Chondrocyte (in vitro differentiated cells): ENCODE measurements around the gene ZCCHC7. TPM values are rescaled to one million over a fixed set of nuclear protein-coding genes. Genes with fewer than 3 reads are reported as not detected.

Source experiments
- DNase-seq: peaks from one replicate; pipeline ENCODE4 v3.0.0; 2021; ENCODE audit warnings: mixed read lengths, low spot score
- H3K27ac Mint-ChIP-seq: one replicate; pipeline ENCODE4 v1.8.0; 2021; ENCODE audit warnings: mild to moderate bottlenecking, moderate library complexity, mixed read lengths; ENCODE audit not compliant: unreplicated experiment
- H3K27me3 Mint-ChIP-seq: 2 replicates; pipeline ENCODE4 v1.8.0; 2021; ENCODE audit warnings: low read depth, mixed read lengths
- H3K36me3 Mint-ChIP-seq: 2 replicates; pipeline ENCODE4 v1.8.0; 2021; ENCODE audit warnings: low read depth, mixed read lengths
- H3K4me1 Mint-ChIP-seq: 2 replicates; pipeline ENCODE4 v1.8.0; 2021; ENCODE audit warnings: low read depth, mild to moderate bottlenecking, mixed read lengths
- H3K4me3 Mint-ChIP-seq: one replicate; pipeline ENCODE4 v1.8.0; 2021; ENCODE audit warnings: mild to moderate bottlenecking, moderate library complexity, mixed read lengths; ENCODE audit not compliant: unreplicated experiment
- H3K9me3 Mint-ChIP-seq: 2 replicates; pipeline ENCODE4 v1.8.0; 2021; ENCODE audit warnings: low read depth, mixed read lengths
- total RNA-seq: library from RNA; stranded (reverse); gene quantifications from 3 replicates; pipeline ENCODE4 v1.2.1, GENCODE V29; 2021
- TF ChIP-seq, protein P1 (sequence below): fragments of 200-600 bp; sonication (generic); IDR thresholded peaks from 2 replicates; pipeline ENCODE4 v1.5.0; 2021; ENCODE audit warnings: antibody characterized with exemption, mild to moderate bottlenecking, moderate library complexity

The ZCCHC7 gene
- total RNA-seq, 1 donor from 2014 or later = 22.5 TPM

DNA sequence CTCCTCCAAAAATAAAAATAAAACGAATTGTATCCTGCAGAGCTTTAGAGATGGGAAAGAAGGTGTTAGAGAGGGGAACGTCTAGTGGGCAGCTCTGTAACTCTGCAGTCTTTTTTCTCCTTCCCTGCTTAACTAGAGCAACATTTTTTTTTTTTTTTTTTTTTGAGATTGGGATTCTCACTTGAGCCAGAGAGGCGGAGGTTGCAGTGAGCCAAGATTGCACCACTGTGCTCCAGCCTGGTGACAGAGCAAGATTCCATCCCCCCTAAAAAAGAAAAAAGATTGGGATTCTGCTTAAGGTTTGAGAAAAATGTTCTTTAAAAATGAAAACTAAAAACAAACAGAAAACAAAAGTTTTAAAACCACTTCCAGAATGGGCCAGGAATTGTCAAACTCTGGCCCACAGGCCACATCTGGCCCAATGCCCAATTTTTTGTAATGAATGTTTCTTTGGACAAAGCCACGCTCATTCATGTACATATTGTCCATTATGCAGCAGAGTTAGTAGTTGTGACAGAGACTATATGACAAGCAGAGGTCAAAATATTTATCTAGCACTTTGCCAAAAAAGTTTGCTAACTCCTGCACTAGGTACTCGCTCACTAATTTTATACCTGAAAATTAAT lies 98.5 kb downstream of the ZCCHC7 start:
- DNase-seq = no peak
- peaks cover 28% of the 10 kb centered on the region for H3K4me1 Mint-ChIP-seq
- H3K36me3 Mint-ChIP-seq = no peaks in the 10 kb centered on the region
- no peaks in the 10 kb centered on the region for H3K9me3 Mint-ChIP-seq
- no peaks in the 10 kb centered on the region for H3K27me3 Mint-ChIP-seq
- TF ChIP-seq, protein P1, sequence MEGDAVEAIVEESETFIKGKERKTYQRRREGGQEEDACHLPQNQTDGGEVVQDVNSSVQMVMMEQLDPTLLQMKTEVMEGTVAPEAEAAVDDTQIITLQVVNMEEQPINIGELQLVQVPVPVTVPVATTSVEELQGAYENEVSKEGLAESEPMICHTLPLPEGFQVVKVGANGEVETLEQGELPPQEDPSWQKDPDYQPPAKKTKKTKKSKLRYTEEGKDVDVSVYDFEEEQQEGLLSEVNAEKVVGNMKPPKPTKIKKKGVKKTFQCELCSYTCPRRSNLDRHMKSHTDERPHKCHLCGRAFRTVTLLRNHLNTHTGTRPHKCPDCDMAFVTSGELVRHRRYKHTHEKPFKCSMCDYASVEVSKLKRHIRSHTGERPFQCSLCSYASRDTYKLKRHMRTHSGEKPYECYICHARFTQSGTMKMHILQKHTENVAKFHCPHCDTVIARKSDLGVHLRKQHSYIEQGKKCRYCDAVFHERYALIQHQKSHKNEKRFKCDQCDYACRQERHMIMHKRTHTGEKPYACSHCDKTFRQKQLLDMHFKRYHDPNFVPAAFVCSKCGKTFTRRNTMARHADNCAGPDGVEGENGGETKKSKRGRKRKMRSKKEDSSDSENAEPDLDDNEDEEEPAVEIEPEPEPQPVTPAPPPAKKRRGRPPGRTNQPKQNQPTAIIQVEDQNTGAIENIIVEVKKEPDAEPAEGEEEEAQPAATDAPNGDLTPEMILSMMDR = no peak
- H3K27ac Mint-ChIP-seq = no peak overlapping the region
- H3K4me3 Mint-ChIP-seq = no peak overlapping the region

DNA sequence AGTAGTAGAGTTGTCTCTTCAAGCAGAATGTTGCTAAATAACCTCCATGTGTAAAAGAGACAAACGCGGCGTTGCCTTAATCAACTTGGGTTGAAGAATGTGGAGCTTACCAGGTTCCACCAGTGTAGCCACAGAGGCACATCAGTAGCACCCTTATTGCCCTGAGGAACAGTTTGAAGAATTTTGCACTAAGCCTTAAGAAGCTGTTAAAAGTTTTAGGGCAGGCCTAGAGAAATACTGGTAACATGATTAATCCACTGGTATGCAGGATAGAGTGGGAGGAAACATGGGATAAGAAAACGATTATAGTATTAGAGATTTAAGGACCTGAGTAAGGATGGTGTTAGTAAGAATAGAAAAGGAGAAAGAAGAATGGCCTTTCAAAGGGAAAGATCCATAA lies 100.6 kb downstream of the ZCCHC7 start:
- Mint-ChIP-seq H3K36me3 (no peaks in the 10 kb centered on the region), H3K27me3 (no peaks in the 10 kb centered on the region), H3K9me3 (no peaks in the 10 kb centered on the region), H3K4me3 (no peak overlapping the region), H3K27ac (peak overlapping the region; percentile 9), H3K4me1 (peaks cover 26% of the 10 kb centered on the region)
- no peak for DNase-seq
- TF ChIP-seq, protein P1 = no peak

DNA sequence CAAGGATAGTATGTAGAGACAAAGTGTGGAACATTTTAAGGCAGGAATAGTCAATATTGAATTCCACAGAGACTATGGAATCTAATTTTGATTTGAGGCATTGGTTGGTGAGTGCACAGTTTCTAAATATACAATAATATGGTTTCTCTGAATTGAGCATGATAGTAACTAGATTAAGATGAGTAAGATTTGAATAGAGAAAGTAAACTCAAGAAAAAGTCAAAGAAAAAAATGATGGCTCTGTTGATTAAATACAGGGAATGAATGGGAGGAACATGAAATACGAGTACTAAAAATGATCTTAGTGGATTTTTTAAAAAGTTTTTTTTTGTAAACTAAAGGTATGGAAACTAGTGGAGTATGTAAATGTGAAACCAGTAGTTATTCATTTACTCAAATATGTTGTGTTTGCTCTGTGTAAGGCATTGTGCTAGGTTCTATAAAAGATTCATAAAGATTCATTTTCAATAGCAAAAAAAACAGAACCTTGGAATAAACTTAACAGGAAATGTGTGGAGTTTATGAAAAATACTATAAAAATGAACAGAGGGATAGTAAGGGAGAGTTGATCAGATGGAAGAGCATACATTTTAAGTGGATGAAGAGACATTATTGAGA lies 101.2 kb downstream of the ZCCHC7 start:
- Mint-ChIP-seq H3K27me3 (no peaks in the 10 kb centered on the region), H3K4me3 (no peak overlapping the region), H3K4me1 (peaks cover 25% of the 10 kb centered on the region), H3K9me3 (no peaks in the 10 kb centered on the region), H3K36me3 (no peaks in the 10 kb centered on the region), H3K27ac (no peak overlapping the region)
- TF ChIP-seq, protein P1 = no peak
- DNase-seq = no peak

DNA sequence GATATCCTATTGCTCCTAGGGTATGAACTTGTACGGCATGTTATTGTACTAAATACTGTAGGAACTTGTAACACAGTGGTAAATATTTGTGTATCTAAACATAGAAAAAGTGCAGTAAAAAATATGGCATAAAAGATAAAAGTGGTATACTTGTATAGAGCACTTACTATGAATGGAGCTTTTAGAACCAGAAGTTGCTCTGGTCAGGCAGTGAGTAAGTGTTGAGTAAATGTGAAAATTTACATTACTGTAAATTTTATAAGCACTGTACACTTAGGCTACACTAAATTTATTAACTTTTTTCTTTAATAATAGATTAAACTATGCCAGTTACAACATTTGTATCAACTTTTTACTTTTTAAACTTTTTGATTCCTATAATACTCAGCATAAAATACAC lies 109.1 kb downstream of the ZCCHC7 start:
- Mint-ChIP-seq H3K27ac (no peak overlapping the region), H3K36me3 (peaks cover 5% of the 10 kb centered on the region)

DNA sequence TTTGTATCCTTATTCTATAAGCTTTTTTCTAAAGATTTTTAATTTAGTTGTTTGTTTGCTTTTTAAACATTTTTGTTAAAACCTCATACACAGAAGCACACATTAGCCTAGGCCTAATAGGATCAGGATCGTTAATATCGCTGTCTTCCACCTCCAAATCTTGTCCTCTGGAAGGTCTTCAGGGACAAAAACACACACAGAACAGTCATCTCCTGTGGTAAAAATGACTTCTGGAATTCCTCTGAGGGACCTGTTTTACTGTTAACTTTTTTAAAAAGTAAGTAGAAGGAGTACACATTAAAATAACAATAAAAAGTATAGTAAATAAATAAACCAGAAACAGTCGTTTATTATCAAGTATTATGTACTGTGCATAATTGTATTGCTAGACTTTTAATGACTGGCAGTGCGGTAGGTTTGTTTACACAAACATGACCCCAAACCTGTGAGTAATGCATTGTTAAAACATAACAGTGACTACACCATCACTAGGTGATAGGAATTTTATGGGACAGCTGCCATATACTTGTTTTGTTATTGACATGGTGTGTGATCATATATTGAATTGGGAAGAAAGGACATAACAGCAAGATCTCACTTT lies 109.6 kb downstream of the ZCCHC7 start:
- H3K4me3 Mint-ChIP-seq = no peak overlapping the region
- H3K27ac Mint-ChIP-seq = no peak overlapping the region
- H3K36me3 Mint-ChIP-seq = peaks cover 5% of the 10 kb centered on the region
- no peak for DNase-seq
- H3K9me3 Mint-ChIP-seq = no peaks in the 10 kb centered on the region
- TF ChIP-seq, protein P1 = no peak
- no peaks in the 10 kb centered on the region for H3K4me1 Mint-ChIP-seq
- H3K27me3 Mint-ChIP-seq = no peaks in the 10 kb centered on the region

More for the DNA sequence above, 109.1 kb downstream of the ZCCHC7 start:
- TF ChIP-seq, protein P1 = no peak
- no peak for DNase-seq
- H3K27me3 Mint-ChIP-seq = no peaks in the 10 kb centered on the region
- H3K4me1 Mint-ChIP-seq = no peaks in the 10 kb centered on the region
- no peaks in the 10 kb centered on the region for H3K9me3 Mint-ChIP-seq
- H3K4me3 Mint-ChIP-seq = no peak overlapping the region
